ENCODE data around the gene MCF2L2. TPM values are rescaled to one million over a fixed set of nuclear protein-coding genes. Genes with fewer than 3 reads are reported as not detected.
"Not testable (repeated sequence)": the region's sequence is repeated elsewhere in the genome, so short reads cannot be mapped to it uniquely, and the experiment has no call there.

The MCF2L2 gene
- total RNA-seq, 1 experiment from 2014 or later = 12.2 TPM

GRCh38 chr3:183377307-183377959 lies 51.0 kb downstream of the MCF2L2 start:
- DNase-seq = no peak
- Histone ChIP-seq H3K4me3 (ENCODE audit: low read length) (no peak overlapping the region), H3K9me3 (ENCODE audit: low read length) (no peaks in the 10 kb centered on the region), H4K20me1 (ENCODE audit: insufficient read depth, low read depth, low read length) (no peaks in the 10 kb centered on the region), H2AFZ (ENCODE audit: low read length) (no peak overlapping the region), H3K4me1 (ENCODE audit: low read length) (peaks cover 41% of the 10 kb centered on the region), H3K36me3 (ENCODE audit: insufficient read depth, low read length) (no peaks in the 10 kb centered on the region), H3K79me2 (ENCODE audit: low read length) (no peaks in the 10 kb centered on the region), H3K27me3 (ENCODE audit: low read length) (no peaks in the 10 kb centered on the region), H3K9ac (ENCODE audit: low read length) (no peak overlapping the region), H3K4me2 (ENCODE audit: low read depth, low read length, poor library complexity, severe bottlenecking) (no peak overlapping the region), H3K27ac (ENCODE audit: low read length) (no peak overlapping the region), H3K9me2 (replicated peaks; ENCODE audit: insufficient read depth, low read length) (no peaks in the 10 kb centered on the region)

DNA sequence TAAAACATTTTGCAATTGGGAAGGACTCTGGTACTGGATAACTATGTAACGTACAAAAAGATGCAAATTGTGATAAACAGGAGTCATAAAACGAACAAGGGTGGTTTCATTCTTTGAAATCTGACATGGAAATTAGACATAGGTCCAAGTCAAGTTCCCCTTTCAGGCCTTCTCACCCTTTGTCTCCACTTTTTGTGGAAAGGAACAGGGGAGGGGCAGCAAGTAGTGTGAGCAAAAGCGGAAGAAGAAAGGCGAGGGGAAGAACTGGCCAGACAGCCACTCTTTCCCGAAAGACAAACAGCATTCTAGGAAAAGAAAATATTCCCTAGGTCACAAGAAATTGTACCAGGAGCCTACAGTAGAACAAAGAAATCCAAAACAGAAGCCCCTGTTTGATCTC lies 52.6 kb downstream of the MCF2L2 start:
- Histone ChIP-seq H3K27ac (ENCODE audit: low read length) (no peak overlapping the region), H3K9ac (ENCODE audit: low read length) (no peak overlapping the region), H3K36me3 (ENCODE audit: insufficient read depth, low read length) (no peaks in the 10 kb centered on the region), H2AFZ (ENCODE audit: low read length) (no peak overlapping the region), H3K9me2 (replicated peaks; ENCODE audit: insufficient read depth, low read length) (no peaks in the 10 kb centered on the region), H3K9me3 (ENCODE audit: low read length) (no peaks in the 10 kb centered on the region), H3K4me3 (ENCODE audit: low read length) (no peak overlapping the region), H3K79me2 (ENCODE audit: low read length) (no peaks in the 10 kb centered on the region), H3K27me3 (ENCODE audit: low read length) (no peaks in the 10 kb centered on the region), H4K20me1 (ENCODE audit: insufficient read depth, low read depth, low read length) (peaks cover 2% of the 10 kb centered on the region; the same call in 1 of the 2 replicates), H3K4me2 (ENCODE audit: low read depth, low read length, poor library complexity, severe bottlenecking) (no peak overlapping the region), H3K4me1 (ENCODE audit: low read length) (peaks cover 24% of the 10 kb centered on the region)
- peak; percentile 67 for DNase-seq

- Histone ChIP-seq H3K9me3 (ENCODE audit: low read length) (no peaks in the 10 kb centered on the region), H3K27ac (ENCODE audit: low read length) (no peak overlapping the region), H4K20me1 (ENCODE audit: insufficient read depth, low read depth, low read length) (peaks cover 3% of the 10 kb centered on the region; the same call in 1 of the 2 replicates), H3K4me3 (ENCODE audit: low read length) (no peak overlapping the region), H3K9ac (ENCODE audit: low read length) (no peak overlapping the region), H3K27me3 (ENCODE audit: low read length) (no peaks in the 10 kb centered on the region), H2AFZ (ENCODE audit: low read length) (no peak overlapping the region), H3K4me1 (ENCODE audit: low read length) (peaks cover 20% of the 10 kb centered on the region), H3K36me3 (ENCODE audit: insufficient read depth, low read length) (no peaks in the 10 kb centered on the region), H3K9me2 (replicated peaks; ENCODE audit: insufficient read depth, low read length) (no peaks in the 10 kb centered on the region), H3K4me2 (ENCODE audit: low read depth, low read length, poor library complexity, severe bottlenecking) (no peak overlapping the region), H3K79me2 (ENCODE audit: low read length) (no peaks in the 10 kb centered on the region)
- no peak for DNase-seq
Measured at GRCh38 chr3:183375337-183375736, 53.1 kb downstream of the MCF2L2 start.

GRCh38 chr3:183372911-183373310 lies 55.5 kb downstream of the MCF2L2 start:
- Histone ChIP-seq H3K4me2 (ENCODE audit: low read depth, low read length, poor library complexity, severe bottlenecking) (no peak overlapping the region), H3K27ac (ENCODE audit: low read length) (no peak overlapping the region), H3K9me2 (replicated peaks; ENCODE audit: insufficient read depth, low read length) (no peaks in the 10 kb centered on the region), H2AFZ (ENCODE audit: low read length) (no peak overlapping the region), H3K27me3 (ENCODE audit: low read length) (no peaks in the 10 kb centered on the region), H4K20me1 (ENCODE audit: insufficient read depth, low read depth, low read length) (peaks cover 3% of the 10 kb centered on the region; the same call in 1 of the 2 replicates), H3K79me2 (ENCODE audit: low read length) (no peaks in the 10 kb centered on the region), H3K36me3 (ENCODE audit: insufficient read depth, low read length) (no peaks in the 10 kb centered on the region), H3K4me1 (ENCODE audit: low read length) (peaks cover 18% of the 10 kb centered on the region), H3K9ac (ENCODE audit: low read length) (no peak overlapping the region), H3K4me3 (ENCODE audit: low read length) (no peak overlapping the region), H3K9me3 (ENCODE audit: low read length) (no peaks in the 10 kb centered on the region)
- DNase-seq = no peak

GRCh38 chr3:183371600-183371968 lies 56.8 kb downstream of the MCF2L2 start:
- H3K9me3 ChIP-seq (ENCODE audit: low read length); H3K79me2 ChIP-seq (ENCODE audit: low read length); H3K9me2 ChIP-seq (replicated peaks; ENCODE audit: insufficient read depth, low read length); DNase-seq; H2AFZ ChIP-seq (ENCODE audit: low read length); H4K20me1 ChIP-seq (ENCODE audit: insufficient read depth, low read depth, low read length); H3K36me3 ChIP-seq (ENCODE audit: insufficient read depth, low read length); H3K4me3 ChIP-seq (ENCODE audit: low read length); H3K4me2 ChIP-seq (ENCODE audit: low read depth, low read length, poor library complexity, severe bottlenecking); H3K27ac ChIP-seq (ENCODE audit: low read length); H3K9ac ChIP-seq (ENCODE audit: low read length); H3K27me3 ChIP-seq (ENCODE audit: low read length): not testable (repeated sequence)
- peaks cover 23% of the 10 kb centered on the region for H3K4me1 ChIP-seq (ENCODE audit: low read length)

DNA sequence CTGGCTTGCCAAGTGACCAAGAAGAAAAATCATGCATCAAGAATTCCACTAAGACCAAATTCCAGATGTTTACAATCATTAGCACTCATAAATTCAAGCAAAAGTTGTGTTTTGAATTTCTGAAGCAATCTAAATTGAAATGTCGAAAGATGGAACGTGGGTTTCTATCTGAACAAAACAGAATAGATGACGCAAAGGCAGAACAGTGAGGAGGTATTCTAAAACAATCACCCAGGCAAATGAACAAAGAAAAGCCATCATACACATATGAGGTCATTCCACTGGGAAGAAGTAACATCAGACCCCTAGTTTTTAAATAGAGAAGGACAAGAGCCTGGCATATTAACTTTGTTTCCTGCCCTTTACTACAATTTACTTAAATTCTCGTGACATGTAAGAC lies 58.0 kb downstream of the MCF2L2 start:
- DNase-seq = no peak
- Histone ChIP-seq H3K9ac (ENCODE audit: low read length) (no peak overlapping the region), H2AFZ (ENCODE audit: low read length) (no peak overlapping the region), H4K20me1 (ENCODE audit: insufficient read depth, low read depth, low read length) (peaks cover 3% of the 10 kb centered on the region; the same call in 1 of the 2 replicates), H3K9me3 (ENCODE audit: low read length) (no peaks in the 10 kb centered on the region), H3K4me2 (ENCODE audit: low read depth, low read length, poor library complexity, severe bottlenecking) (no peak overlapping the region), H3K4me3 (ENCODE audit: low read length) (no peak overlapping the region), H3K4me1 (ENCODE audit: low read length) (peaks cover 13% of the 10 kb centered on the region), H3K36me3 (ENCODE audit: insufficient read depth, low read length) (no peaks in the 10 kb centered on the region), H3K27me3 (ENCODE audit: low read length) (no peaks in the 10 kb centered on the region), H3K79me2 (ENCODE audit: low read length) (no peaks in the 10 kb centered on the region), H3K27ac (ENCODE audit: low read length) (no peak overlapping the region), H3K9me2 (replicated peaks; ENCODE audit: insufficient read depth, low read length) (no peaks in the 10 kb centered on the region)

- Histone ChIP-seq H3K27me3 (ENCODE audit: low read length) (no peaks in the 10 kb centered on the region), H3K4me2 (ENCODE audit: low read depth, low read length, poor library complexity, severe bottlenecking) (no peak overlapping the region), H3K9ac (ENCODE audit: low read length) (no peak overlapping the region), H3K27ac (ENCODE audit: low read length) (no peak overlapping the region), H3K9me2 (replicated peaks; ENCODE audit: insufficient read depth, low read length) (no peaks in the 10 kb centered on the region), H3K79me2 (ENCODE audit: low read length) (no peaks in the 10 kb centered on the region), H3K36me3 (ENCODE audit: insufficient read depth, low read length) (no peaks in the 10 kb centered on the region), H3K9me3 (ENCODE audit: low read length) (no peaks in the 10 kb centered on the region), H3K4me3 (ENCODE audit: low read length) (no peak overlapping the region), H4K20me1 (ENCODE audit: insufficient read depth, low read depth, low read length) (peaks cover 3% of the 10 kb centered on the region; the same call in 1 of the 2 replicates), H2AFZ (ENCODE audit: low read length) (no peak overlapping the region), H3K4me1 (ENCODE audit: low read length) (peaks cover 16% of the 10 kb centered on the region)
- DNase-seq = no peak
Measured at GRCh38 chr3:183369627-183370026, 58.8 kb downstream of the MCF2L2 start.

GRCh38 chr3:183369117-183369516 lies 59.3 kb downstream of the MCF2L2 start:
- no peaks in the 10 kb centered on the region for H3K27me3 ChIP-seq (ENCODE audit: low read length)
- H3K4me2 ChIP-seq (ENCODE audit: low read depth, low read length, poor library complexity, severe bottlenecking) = no peak overlapping the region
- no peak overlapping the region for H2AFZ ChIP-seq (ENCODE audit: low read length)
- no peaks in the 10 kb centered on the region for H3K9me3 ChIP-seq (ENCODE audit: low read length)
- no peaks in the 10 kb centered on the region for H3K9me2 ChIP-seq (replicated peaks; ENCODE audit: insufficient read depth, low read length)
- H3K4me1 ChIP-seq (ENCODE audit: low read length) = peaks cover 18% of the 10 kb centered on the region
- no peaks in the 10 kb centered on the region for H3K36me3 ChIP-seq (ENCODE audit: insufficient read depth, low read length)
- peaks cover 3% of the 10 kb centered on the region; the same call in 1 of the 2 replicates for H4K20me1 ChIP-seq (ENCODE audit: insufficient read depth, low read depth, low read length)
- no peak overlapping the region for H3K27ac ChIP-seq (ENCODE audit: low read length)
- DNase-seq = no peak
- H3K9ac ChIP-seq (ENCODE audit: low read length) = no peak overlapping the region
- no peaks in the 10 kb centered on the region for H3K79me2 ChIP-seq (ENCODE audit: low read length)
- H3K4me3 ChIP-seq (ENCODE audit: low read length) = no peak overlapping the region
